GM18517 (cell line): ENCODE data around the gene ZNF79.
"Not testable (repeated sequence)": the region's sequence is repeated elsewhere in the genome, so short reads cannot be mapped to it uniquely, and the experiment has no call there.

Experiments used
- ATAC-seq: cut with Tn5 transposase; IDR thresholded peaks from one replicate; pipeline ENCODE4 v1.9.1; 2021; ENCODE audit warnings: mild to moderate bottlenecking, moderate library complexity; ENCODE audit not compliant: unreplicated experiment

ZNF79 gene

GRCh38 chr9:127451858-127452656 lies 27.9 kb downstream of the ZNF79 start:
- ATAC-seq = no peak

DNA sequence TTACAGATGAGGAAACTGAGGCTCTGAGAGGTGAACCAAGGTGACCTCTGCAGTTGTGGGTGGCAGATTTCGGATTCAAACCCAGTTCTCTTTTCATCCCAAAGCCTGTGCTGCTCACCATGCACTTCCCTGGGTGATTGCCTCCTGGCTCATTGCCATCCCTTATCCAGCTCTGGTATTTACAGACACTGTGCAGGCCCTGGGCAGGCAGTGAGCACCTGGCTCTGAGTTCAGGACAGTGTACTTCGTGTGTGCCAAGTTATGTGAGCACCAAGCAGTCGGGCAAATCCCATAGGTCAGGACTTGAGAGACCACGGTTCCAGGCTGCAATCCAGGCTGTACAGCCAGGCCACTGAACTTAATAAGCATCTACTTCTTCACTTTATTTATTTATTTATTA lies 28.5 kb downstream of the ZNF79 start:
- no peak for ATAC-seq

- ATAC-seq = no peak
Measured at GRCh38 chr9:127455324-127455992, 31.3 kb downstream of the ZNF79 start.

DNA sequence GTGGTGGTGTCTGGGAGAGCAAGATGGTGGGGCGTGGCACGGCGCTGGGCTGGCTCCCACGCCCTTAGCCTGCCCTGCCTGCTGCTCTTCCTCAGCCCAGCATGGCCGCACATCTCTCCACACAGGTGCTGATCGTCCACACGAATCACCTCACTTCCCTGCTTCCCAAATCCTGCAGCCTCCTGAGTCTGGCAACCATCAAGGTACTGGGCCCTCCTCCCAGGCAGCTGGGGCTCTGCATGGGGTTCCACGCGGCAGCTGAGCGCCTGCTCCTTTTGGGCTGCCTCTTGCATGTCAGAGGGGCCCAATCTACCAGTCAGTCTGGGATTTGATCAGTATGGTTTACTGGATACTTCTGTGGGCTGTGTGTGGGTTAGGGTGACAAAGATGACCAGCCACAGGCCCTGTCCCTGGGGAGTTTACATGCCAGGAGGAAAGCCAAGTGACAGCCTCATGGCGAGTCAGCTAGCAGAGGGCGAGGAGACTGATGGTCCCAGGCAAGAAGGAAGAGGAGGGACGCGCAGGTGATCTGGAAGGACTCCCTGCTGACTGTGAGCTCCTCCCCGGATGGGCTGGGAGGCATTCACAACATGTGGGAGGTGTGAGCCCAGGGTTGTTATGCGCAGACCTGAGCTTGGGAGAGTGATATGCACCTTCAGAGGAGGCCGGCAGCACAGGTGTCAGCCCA lies 33.2 kb downstream of the ZNF79 start:
- ATAC-seq = no peak

- ATAC-seq = no peak
Measured at GRCh38 chr9:127458921-127459320, 34.7 kb downstream of the ZNF79 start.

- ATAC-seq = no peak
Measured at GRCh38 chr9:127463382-127463781, 39.2 kb downstream of the ZNF79 start.

DNA sequence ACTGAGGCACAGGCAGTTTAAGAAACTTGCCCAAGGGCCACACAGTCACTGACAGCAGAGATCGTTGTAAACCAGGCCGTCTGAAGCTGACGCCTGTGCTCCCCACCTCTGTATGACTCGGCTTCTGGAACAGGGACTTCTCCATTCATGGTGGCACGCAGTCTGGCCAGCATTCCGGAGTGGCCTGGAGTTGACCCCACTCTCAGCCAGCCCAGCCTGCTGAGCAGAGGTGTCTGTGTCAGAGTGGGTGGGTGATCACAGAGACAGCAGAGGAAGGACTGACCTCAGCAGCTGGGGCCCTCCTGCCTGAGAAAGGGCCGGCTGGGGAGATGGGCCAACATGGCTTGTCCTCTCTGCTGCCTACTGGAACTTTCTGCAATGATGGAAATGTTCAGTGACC lies 39.7 kb downstream of the ZNF79 start:
- ATAC-seq = no peak

GRCh38 chr9:127466407-127466917 lies 42.3 kb downstream of the ZNF79 start:
- ATAC-seq = not testable (repeated sequence)

DNA sequence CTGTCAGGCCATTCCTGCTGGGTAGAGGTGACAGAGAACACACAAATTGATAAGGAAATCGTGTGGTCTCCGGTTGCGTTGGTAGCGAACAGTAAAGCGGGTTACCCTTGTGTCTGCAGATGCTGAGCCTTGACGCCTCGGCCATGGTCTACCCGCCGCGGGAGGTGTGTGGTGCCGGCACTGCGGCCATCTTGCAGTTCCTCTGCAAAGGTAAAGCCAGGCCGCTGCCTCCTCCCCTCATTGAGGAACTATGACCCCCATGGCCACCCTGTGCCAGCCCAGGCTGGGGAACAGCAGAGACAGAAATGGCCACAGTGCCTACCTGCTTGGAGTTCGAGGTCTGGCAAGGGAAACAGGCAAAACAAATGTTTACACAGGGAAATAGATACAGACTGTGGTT lies 43.4 kb downstream of the ZNF79 start:
- no peak for ATAC-seq

DNA sequence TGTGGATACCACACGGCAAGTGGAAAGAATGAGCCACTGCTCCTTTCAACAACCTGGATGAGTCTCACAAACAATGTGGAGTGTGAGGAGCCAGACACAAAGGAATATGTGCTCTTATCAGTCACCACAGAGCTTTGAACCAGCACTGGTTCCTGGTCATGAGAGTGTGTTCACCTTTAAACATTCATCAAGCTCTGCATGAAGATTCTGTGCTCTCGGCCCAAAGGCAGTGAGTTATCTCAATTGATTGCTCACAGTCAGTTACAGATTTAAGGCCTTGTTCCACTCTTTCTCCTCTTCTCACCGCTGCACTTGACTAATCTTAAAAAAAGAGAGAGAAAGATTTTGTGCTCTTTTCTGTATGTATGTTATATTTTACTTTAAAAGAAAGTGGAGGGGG lies 46.5 kb downstream of the ZNF79 start:
- no peak for ATAC-seq

- no peak for ATAC-seq
Measured at GRCh38 chr9:127473501-127473900, 49.3 kb downstream of the ZNF79 start.

DNA sequence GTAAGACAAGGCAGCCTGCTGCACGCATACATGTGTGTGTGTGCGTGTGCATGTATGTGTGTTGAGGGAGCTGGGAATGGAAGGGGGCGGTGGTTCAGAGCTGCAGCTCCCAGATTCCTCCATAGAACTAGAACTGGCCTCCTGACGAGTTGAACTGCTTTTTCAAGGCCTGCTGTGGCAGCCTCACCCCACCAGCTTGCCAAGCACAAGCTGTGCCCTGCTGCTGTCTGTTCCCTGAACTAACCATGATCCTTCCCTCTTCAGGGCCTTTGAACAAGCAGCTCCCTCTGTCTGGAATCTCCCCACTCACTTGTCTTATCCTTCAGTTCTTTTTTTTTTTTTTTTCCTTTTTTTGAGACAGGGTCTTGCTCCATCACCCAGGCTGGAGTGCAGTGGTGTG lies 49.8 kb downstream of the ZNF79 start:
- ATAC-seq = no peak

GRCh38 chr9:127474592-127474991 lies 50.4 kb downstream of the ZNF79 start:
- ATAC-seq = no peak

DNA sequence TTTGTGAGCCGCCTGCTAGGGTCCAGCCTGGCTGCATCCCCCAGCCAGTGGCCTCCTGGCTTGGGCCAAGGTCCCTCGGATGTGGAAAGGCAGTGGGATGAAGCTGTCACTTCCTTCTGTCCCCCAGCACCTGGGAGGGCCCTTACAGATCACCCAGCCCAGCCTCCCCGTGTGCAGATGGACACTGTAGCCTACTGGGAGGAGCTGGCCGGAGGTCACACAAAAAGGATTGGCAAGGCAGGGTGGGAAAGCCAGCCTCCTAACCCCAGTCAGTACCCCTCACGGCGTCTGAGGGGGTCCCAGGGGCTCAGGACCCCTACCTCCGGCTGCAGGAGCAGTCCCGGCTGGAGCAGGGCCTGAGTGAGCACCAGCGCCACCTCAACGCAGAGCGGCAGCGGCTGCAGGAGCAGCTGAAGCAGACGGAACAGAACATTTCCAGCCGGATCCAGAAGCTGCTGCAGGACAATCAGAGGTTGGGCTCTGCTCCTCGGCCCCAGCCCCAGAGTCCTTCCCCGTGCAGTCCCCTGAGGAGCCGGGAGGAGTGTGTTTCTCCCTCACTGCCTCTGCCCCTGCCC lies 55.4 kb downstream of the ZNF79 start:
- no peak for ATAC-seq

DNA sequence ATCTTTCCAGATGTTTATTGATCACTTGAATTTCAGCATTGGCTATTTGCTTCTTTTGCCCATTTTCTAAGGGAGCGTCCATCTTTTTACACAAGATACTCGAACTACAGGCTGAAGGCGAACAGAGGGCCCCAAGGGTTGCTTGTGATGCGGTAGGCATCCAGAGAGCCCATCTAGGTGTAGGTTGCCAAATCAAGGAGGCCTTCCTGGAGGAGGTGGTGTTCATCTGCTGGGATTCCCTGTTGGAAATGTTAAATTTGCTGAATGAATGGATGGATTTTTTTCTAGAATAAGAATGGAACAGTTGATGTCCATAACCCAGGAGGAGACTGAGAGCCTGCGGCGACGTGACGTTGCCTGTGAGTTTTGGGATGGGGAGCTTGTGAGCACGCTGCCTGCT lies 58.5 kb downstream of the ZNF79 start:
- no peak for ATAC-seq

GRCh38 chr9:127485995-127486394 lies 61.8 kb downstream of the ZNF79 start:
- no peak for ATAC-seq

GRCh38 chr9:127488946-127489345 lies 64.8 kb downstream of the ZNF79 start:
- ATAC-seq = no peak

GRCh38 chr9:127489471-127490115 lies 65.4 kb downstream of the ZNF79 start:
- no peak for ATAC-seq

DNA sequence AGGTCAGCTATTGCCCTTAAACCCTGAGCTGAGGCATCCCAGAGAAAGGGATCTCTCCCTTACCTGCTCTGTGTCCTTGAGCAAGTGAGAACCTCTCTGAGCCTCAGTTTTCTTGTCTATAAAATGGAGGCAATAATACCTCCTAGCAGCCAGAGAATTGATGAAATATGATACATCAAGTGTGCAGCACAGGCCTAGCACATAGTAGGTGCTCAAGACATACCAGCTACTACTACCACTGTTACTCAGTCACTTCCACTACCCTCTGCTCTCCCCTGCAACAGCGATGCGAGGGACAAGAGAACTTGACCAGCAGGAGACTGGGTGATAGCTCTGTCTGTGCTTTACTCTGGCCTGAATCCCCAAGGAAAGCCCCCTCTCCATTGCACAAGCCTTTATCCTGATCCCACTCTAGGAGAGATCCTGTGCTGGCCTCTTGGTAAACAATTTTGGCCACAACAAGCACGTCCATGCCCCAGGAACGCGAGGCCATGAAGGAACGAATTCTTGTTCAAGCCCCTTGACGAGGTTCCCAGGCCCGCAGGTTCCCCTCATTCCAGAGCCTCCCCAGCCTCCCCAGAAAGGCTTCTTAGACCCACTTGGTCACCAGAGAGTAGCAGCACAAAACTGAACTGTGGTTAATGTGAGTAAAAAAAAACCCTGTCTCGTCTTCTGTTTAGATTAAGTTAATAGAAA lies 66.5 kb downstream of the ZNF79 start:
- ATAC-seq = no peak

DNA sequence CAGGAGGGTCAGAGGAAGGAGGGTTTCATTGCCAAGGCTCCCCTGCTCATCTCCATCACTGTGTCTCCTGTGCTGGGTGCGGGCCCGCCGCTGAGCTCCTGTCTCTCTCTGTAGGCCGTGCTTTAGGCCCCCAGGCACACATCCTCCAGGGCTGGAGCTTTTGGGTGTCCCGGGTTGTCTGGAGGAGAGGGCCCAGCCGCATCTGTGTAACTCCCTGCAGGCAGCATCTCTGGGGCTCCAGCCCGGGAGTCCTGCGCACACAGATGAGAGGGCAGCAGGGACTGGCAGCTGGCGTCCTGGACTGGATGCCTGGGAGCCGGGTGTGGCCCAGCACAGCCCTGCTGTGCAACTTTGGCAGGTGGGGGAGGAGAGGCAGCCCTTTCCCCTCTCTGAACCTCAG lies 67.3 kb downstream of the ZNF79 start:
- no peak for ATAC-seq
